Limb (tissue), 2 donors: ENCODE data around the gene OGA.
A peak's percentile ranks its signal among the peaks of the same experiment; 100 is the strongest.

Source experiments
- DNase-seq, 2 donors: peaks; one replicate each; pipeline ENCODE4 v3.0.0-alpha.2; 2016; ENCODE audit errors: extremely low spot score in 2 of 2

Gene OGA

DNA sequence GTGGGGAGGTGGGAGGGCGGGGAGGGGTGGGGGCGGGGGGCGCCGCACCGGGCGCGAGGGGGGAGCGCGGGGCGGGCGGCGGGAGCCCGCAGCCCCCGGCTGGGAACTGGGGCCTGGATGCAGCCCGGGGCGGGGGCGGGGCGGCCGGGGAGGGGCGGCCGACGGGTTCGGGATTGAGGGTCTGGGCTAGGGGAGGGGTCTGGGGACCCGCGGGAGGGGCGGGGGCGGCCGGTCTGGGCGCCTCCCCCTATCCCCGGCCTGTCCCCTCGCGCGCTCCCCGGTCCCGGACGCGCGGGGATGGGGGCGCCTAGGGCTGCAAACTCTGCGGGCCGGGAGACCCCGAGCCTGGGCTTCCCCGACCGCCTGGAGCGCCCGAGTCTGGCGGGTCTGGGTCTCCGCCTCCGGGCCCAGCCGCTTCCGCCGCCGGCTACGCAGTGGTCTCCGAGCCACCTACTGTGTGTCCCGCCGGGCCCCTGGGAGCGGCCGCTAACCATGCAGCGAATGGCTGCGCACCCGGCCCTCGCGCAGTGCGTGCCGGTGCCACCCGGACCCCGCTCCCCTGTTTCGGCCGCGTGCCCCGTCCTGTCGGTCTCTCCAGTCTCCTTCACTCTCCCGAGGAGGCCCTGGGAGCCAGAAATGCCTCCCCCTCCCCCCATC is 42.0 kb downstream of the OGA start:
- DNase-seq = peak in 1 of 2 donors; percentile 46

- DNase-seq = peak in 1 of 2 donors; percentile 42
Observed at GRCh38 chr10:101775273-101776160, 42.7 kb downstream of the OGA start, which contains the start of gene FGF8. TSS of gene FGF8 (minus strand) at chr10:101776114. CDS start at chr10:101775900, 214 bp downstream.

DNA sequence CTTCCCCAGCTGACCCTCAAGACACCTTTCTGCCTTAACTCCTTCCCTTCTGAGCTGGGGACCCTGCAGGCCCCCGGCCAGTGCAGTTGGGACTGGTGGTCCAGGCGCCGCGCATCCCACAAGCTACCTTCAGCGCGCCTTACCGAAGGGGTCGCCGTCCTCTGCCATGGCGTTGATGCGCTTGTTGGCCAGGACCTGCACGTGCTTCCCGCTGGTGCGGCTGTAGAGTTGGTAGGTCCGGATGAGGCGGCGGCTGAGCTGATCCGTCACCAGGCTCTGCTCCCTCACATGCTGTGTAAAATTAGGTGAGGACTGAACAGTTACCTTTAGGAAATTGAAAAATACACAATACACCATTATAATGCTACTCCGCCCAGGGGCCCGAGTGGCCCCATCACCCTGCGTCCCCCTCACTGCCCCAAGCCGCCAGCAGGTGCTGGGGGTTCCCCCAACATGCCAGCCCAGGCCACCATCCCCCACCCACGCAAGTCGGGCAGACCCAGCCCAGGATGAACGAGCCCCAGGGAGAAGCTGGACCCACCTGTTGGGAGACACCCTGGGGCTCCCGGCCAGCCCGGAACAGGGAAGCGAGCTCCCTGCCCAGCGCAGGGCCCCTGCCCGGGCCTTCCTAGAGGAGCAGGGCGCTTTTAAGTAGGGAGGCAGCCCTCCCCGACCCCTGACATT is 43.5 kb downstream of the OGA start:
- no peak for DNase-seq

DNA sequence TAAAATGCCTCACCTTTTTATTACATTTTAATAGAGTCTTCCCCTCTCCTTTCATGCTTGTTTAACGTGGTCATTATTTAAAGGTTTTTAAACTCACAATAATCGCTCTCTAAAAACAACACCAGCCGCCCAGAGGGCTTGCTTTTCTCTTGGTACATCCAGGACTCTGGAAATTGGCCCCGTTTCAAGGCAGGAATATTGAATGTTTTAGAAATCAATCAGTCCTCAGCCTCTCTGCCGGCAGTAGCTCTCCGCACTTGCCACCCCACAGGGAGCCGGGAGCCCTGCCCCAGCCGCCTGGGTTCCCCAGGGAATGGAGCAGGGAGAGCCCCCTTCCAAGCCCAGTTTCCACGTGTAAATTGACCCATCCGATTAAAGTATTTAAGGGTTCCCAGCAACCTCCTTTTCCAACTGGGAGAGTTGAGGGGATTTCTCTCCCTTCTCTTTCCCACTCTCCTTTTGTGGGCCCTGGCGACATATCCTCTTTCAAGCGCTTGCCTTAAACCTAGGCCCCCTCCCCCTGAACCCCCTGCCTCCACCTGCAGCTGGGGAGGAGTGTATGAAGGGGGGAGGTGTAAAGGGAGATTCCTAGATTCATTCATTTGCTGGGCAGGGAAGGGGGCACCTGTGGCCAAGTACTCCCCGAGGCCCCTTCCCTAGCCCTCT is 44.2 kb downstream of the OGA start:
- DNase-seq = no peak

DNA sequence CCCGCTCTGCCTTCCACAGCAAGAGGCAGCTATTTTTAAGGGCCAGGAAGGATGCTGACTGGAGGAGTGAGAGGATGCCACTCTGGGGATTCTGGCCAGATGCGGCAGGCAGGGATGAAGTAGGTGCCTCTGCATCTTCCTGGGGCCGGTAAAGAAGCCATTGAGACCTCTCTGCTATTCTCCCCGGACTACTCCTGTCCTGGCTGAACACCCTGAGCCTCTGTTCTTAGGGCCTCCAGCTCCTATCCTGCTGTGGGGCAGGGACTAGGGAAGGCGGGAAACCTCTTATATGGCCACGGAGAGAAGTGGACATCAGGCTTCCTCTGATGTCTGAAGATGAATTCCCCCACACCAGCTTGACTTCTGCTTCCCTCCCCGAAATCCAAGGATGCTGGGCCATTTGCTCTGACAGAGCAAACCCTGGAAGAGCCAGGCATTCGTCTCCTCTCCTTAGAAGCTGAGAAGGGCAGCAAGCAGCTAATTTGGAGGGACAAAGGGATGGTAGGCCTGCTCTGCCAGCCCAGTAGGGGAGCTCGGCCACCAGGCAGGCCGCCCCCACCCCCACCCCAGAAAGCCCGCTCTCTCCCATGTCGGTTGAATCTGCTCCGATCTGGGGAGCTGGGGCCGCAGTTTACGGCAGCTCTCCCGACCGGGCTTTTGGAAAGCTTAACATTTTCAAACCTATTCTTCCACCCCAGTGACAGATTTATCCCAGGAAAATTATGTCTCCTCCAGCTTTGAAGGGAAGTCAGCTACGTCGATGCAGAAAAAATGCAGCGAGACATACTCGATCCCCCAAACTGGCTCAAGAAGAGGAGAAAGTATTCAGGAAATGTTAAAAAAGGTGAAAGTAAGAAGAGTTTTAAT is 45.1 kb downstream of the OGA start:
- no peak for DNase-seq

DNA sequence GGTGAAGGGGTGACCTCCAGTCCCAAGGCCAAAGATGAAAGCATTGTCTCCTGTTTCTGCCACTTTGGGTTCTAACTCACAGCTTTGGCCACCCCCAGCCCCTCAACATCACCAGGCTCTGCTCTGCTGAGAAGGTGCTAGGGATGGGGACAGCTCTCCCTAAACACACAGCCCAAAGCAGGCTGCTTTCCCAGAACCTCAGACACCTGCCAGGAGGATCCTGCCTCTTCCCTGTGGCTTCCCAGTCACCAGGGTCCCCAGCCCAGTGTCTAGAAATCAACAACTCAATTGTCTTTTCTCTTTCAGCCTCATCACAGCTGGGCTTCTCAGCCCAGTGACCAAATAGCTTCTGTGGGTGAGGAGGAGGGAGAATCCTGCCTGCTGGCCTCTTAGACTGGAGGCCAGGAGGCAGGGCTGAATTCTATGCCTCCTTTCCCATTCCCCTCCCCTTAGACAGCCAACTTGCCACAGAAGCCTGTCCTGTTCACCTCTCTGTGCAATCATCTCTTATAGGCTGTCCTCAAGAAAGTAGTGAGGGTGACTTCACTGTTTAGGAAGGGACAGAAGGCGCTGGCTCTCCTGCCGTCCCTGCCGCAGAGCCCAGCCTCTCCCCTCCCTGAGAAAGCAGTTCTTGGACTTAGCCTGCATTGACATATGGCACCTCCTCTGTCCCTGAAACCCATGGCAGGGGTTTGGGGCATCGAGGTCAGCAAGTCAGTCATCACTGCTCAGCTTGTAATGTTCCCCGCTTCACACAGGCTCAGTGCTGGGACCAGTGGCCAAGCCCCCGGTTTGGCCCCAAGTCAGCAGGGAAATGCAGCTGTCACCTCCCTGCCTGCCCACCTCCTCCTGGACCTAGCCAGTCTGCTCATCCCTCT is 46.0 kb downstream of the OGA start:
- DNase-seq = no peak

DNA sequence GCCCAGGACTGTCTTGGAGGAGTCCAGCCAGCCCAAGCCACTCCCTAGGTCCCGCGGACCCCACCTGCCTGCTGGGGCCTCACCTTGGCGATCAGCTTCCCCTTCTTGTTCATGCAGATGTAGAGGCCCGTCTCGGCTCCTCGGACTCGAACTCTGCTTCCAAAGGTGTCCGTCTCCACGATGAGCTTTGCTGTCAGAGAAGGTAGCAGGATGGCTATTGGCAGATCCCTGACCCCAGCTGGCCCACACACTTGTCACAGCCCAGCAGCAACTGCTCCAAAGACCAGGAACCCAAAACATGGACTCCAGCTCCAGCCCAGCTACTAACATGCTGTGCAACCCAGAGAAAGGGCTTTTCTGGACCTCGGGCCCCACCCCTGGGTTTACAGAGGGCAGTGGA is 46.9 kb downstream of the OGA start:
- DNase-seq = no peak

DNA sequence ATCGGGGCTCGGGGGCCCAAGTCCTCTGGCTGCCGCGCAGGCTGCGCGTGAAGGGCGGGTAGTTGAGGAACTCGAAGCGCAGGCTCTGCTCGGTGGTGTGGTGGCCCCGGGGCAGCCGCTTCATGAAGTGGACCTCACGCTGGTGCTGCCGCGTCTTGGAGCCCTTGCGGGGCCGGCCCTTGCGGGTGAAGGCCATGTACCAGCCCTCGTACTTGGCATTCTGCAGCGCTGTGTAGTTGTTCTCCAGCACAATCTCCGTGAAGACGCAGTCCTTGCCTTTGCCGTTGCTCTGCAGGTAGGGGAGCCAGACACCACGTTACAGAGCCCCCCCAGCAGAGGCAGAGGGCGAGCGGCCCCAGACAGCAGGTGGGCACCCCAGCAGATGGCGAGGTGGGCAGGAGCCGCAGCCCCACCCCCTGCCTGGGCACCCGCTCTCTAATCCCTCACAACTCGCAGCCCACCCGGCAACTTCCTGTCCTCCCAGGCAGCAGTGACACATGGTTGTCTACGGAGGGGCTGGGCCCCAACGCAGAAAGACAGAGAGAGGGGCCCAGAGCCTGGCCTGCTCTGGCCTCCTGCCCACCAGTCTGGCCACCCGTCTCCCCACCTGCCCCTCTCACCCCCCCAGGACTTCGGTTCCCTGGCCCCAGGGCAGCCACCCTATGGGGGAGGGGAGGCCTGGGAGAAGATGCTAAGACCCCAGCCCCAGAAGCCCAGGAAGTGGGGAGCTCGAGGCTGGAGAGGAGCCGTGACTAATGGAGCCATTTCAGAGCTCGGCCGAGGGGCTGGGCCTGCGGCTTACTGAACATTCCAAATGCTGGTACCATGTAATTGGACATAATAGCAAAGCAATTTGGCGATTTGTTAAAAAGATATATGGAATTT is 47.7 kb downstream of the OGA start:
- no peak for DNase-seq

DNA sequence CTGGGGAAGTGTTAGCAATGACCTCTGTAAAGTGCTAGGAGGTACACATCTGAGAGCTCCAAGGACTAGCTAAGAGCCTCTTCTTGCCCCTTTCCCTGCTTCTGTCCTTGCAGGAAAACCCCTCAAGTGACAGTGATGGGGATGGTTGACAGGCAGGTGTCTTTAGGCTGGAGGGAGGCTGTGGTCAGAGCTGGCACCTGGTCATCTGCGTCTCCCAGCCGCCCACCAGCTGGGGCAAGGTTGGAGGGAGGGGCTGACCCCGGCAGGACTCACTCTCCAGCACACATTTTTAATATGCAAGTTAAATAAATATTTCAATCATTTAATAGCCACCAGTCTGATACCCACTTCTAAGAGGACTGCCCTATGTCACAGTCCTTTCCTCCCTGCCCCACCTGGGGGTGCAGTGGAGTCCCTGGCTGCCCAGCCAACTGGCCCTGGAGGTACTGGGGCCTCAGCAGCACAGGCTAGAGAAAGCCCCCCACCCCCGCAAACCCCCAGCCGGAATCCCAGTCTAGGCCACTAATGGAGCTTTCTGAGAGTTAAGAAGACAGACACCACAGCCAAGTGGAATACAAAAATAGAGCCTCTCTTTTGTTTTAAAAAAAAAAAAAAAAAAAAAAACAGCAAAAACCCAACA is 48.6 kb downstream of the OGA start:
- no peak for DNase-seq

DNA sequence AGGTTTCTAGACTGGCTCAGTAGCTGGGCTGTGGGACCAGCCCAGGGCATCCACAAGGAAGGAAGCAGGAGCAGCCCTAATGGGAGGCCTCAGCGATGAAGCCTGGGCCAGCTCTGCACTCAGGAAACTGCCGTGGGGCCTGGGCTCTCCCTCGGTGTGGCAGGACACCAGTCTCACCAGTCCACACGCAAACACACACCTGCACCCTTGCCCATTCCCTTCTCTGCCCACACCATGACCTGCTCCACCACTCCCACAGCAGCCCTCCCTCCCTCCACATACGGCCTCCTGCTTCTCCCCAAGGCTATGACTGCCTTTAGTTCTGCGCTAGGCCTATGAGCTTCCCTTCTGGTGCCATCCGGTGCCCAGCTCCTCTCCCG is 49.5 kb downstream of the OGA start:
- DNase-seq = no peak

DNA sequence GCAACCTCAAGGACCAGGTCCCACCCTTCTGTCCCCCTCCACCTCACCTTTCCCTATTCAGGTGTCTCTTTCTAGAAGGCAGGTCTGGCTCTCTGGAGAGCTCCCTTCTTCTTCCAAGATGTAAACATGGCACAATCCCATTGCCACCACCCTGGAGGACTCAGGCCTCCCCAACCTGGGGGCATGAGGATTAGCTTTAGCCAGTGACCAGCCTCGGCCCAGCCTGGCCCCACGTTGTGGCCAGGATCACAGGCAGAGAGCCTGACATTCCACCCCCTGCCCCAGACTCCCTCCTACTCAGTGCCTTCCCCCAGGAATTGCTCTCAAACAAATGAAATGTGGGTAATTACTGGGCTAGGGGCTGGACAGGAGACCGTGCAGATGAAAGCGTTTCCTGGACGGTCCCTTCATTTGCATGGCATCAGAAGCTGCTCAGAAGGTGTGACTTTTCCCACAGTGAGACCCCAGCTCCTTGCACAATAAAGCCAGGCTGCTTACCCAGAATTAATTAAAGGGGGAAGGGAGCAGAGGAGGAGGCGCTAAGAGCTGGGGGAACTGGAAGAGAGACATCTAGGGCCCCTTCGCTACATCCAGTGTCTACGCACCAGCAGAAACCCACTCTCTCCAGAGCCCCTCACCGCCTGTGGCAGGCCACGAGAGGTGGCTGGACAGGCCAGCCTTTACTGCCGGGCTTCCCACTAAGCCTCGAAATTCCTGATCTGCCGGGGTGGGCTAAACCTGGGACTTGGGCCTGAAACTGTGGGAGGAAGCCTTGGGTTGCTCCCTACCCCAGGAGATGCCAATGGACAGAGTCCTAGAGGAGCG is 50.1 kb downstream of the OGA start:
- no peak for DNase-seq

DNA sequence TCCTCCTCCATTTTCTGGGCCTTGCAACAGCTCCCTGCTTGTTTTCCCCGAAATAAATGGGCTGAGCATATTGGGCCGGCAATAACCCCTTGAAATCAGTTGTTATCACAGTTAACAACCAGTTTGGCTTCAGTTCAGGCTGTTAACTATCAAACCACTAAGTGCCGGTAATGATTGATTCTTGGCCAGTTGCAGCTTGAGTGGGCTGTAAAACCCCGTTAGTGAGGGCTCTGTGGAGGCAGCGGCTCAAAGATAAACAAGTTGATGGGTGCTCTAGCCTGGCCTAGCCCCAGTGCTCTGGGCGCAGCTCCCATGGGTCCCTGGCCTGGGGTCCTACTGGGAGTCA is 50.7 kb downstream of the OGA start:
- DNase-seq = no peak

DNA sequence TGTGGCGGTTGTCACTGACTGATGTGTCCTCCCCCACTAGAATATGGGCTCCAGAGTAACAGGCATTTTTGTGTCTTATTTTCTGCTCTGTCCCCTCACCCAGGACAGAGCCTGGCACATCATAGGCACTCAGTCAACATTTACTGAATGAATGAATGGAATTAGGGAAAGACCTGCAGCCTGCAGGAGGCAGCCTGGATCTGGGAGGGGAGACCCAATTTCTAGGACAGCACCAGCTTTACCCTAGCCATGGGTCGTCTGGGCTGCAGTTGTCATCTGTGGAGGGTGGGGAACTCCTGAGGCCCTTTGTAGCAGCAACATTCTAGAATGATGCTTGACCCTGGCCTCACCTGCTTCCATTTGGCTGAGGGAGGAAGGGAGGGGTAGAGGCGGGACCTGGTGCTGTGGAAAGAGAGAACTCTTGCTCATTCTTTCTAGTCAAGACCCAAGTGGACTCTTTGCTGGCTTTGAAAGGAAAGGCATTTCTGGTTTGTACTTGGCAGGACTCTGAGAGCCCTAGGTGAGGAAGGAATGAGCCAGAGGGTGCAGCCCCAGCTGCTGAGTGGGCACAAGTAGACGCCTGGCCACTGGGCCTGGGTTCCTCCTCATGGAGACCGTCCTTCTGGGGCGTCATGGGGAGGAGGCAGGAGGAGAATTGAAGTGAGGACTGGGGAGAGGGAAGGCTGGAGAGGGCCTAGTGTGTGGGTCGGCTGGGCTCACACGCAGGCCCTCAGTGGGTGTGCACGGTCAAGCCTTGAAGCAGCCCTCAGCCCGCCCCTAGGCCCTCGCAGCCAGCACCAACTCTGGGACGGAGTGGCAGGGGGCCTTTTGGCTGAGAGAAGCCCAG is 51.3 kb downstream of the OGA start:
- no peak for DNase-seq

DNA sequence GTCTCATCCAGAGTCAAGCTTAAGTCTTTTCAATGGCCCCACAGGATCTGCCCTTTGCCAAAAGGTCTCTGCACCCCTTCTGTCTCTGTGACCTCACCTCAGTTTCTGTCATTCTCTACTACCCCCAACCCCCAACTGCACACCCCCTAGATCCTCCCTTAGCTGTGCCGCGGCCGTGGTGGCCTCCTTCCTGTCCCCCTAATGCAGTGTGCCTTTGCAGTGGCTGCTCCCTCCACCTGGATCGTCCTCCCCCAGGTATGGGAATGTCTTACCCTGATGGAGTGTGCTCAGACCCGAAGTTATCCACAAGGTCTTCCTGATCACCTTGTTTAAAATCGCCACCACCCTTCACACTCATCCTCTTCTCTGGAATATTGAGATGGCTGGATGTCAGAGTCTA is 51.9 kb downstream of the OGA start:
- no peak for DNase-seq

DNA sequence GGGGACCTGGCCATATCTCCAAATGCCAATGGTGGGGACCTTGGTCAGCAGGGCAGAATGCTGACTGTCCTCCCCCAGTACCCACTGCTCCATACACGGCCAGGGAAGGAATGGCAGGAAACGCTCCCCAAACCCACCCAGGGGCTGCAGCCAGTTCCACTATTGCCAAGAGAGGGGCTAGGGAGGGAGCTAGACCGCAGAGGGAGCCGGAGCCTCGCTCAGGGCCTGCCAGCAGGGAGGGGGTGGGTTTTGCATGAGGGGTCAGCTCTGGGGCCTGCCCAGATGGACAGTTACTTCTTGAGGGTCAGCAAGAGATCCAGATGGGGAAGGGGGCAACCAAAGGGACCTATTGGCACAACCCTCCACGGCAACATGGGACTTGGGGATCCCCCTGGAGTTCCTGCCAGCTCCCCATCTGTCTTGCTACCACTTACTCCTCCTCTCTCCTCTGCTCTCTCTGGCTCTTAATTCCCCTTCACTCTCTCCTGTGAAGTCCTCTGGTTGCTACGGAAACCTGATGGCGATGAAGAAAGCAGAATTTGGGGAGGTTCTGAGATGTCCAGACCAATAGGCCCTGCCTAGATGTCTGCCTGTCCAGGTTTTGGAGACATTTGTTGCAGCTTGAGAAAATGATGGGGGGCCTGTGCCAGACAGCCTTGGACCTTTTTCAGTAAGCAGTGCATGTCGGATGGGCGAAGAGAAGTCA is 55.0 kb downstream of the OGA start:
- DNase-seq = no peak

- DNase-seq = no peak
Observed at GRCh38 chr10:101762736-101763135, 55.5 kb downstream of the OGA start.
